8988T (cell line): ENCODE measurements around the gene SPTA1.
"Not testable (repeated sequence)": the region's sequence is repeated elsewhere in the genome, so short reads cannot be mapped to it uniquely, and the experiment has no call there.

Experiments
- DNase-seq: peaks from one replicate; pipeline ENCODE4 v3.0.0; 2011

The SPTA1 gene

DNA sequence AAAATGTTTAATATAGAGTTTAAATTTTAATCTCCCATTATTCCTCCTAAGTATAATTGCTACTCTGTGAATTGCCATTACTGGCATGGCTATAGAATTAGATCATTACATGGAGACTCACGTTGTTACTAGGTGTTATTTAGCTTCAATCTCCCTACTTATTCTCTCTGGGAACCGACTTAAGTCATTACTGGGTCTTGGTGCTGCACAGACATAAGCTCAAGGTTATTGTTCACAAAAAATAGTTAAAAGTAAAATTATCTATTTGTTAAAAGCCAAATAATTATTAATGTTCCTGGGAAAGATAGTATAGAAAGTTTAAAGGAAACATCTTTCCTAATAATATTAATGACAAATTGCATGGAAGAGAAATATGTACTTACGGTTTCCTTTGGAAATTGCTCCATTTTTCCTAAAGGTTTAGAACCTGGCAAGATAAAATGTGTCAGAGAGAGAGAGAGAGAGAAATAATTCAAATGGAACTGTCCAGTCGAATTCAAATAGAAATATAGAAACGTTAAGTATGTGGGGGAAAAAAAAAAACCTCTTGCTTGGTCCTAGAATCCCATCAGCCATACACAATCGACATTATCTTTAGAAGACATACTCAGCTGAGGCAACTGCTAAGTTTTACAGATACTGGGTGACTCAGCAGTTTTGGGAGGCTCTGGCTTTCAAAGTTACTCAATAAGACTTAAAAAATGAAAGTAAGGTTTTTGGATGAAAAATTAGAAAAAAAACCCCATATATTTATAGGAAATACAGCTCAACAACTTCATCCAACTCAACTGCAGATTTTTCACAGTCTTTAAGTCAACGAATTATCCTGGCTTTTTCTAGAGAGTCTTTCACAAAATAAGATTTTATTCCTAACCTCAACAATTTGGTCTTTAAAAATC lies at the start of gene SPTA1:
Gene SPTA1 (minus strand): TSS at position 605 of the 899 bp plus-strand sequence. CDS start 198 bp downstream, at position 407.
- DNase-seq = no peak

DNA sequence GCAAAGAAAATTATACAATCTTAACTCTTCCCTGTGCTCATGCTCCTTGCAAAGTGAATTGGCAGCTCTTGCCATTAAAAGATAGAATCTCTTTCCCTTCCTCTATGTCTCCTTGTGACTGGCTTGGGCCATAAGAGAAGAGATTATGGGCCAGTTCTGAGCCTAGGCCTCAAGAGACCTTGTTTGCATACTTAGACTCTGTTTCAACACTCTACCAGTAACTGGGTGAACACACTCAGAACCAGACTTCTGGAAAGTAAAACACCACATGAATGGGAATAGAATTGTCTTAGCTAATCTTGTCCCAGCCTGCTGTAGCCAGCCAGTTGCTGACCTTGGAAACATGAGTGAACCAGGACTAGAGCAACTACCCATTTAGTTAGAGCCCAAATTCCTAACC lies 49.3 kb upstream of the SPTA1 start:
- no peak for DNase-seq

DNA sequence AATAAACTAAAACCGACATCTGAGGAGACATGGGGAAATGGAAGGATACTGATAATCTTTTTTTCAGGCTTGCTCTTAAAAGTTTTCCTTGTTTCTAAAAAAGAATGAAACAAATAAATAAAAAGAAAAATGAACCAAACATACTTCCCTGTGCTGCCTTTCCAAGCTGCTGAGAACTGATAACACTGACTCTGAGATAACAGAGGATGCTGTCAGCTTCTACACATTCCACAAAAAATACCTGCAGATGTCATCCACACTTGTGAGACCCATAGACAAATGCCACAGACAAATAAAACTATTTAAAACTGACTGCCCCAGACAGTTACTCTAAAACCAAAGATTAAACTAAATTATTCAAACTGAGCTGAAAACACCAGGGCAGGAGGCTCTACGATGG lies 46.0 kb upstream of the SPTA1 start:
- DNase-seq = no peak

DNA sequence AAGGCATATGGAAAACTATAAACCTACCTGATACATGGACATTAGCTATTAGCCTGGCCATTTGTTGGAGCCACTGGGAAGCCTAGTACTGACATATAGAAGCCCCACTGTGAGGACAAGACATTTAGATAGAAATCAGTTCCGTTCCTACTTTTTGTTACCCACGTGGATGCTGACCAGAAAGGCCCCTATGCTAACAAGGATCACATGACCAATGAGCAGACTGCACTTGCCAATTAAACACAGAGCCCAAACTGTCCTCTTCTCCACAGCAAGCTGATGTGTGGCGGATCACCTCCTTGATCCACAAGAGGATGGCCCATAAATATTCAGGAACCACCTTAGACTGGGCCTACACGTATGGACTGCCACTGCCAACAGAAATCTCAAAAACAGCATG lies 45.2 kb upstream of the SPTA1 start:
- DNase-seq = no peak

DNA sequence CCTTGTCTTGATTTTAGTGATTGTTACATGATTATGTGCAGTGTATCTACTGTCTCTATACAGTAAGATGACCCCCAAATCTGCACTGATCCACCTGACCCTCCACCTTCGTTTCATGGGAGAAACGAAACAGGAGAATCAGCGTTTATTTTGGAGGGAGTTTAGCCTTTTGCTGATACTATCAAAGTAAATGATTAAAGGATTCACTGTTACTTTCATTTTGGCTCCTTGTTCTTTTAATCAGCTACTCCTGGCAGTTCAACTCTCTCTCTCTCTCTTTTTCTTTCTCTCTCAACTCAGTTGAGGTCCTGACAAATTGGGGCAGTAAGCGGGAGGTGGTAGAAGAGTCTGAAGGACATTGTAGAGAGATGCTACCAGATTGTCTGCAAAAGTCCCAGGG lies 43.9 kb upstream of the SPTA1 start:
- no peak for DNase-seq

DNA sequence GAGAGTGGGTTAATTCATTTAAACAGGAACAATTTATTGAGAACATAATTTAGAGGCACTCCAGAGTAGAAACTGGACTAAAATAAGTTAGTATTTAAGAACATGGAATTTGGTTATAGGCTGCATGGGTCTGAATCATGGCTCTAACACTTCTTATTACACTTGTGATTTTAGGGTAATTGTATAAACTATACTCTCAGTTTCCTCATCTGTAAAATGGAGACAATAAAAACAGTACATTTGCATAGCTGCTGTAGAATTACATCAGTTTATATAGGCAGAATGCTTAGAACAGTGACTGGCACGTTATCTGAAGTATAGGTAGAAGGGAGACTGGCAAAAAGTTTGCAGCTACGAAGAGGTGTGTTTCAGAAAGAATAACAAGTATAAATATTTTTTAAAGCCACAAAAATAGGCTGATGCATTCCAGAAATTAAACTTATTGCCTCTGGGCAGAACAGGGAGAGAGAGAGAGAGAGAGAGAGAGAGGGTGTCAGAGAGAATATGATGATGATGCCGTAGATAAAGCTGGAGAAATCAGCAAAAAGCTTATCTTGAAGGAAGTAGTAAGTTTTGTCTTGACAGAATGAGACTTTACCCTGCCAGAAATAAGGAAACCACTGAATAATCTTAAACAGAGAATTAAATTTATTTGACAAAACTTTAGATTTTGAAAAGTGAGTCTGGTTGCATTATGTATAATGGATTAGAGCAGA lies 42.2 kb upstream of the SPTA1 start:
- no peak for DNase-seq

DNA sequence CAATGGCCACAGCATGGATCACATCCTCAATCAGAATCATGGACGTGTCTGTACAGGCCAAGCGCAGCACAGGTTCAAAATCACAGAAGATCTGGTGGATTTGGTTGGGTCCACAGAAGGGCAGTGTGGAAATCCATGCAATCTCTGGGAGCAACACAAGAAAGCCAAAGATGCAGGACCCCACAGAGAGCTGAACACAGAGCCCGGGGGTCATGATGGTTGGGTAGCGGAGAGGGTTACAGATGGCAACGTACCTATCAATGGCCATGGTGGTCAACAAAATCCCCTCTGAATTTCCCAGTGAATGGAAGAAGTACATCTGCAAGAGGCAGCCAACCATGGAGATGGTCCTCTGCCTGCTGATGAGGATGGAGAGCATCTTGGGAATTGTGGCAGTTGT lies 37.9 kb upstream of the SPTA1 start:
- no peak for DNase-seq

DNA sequence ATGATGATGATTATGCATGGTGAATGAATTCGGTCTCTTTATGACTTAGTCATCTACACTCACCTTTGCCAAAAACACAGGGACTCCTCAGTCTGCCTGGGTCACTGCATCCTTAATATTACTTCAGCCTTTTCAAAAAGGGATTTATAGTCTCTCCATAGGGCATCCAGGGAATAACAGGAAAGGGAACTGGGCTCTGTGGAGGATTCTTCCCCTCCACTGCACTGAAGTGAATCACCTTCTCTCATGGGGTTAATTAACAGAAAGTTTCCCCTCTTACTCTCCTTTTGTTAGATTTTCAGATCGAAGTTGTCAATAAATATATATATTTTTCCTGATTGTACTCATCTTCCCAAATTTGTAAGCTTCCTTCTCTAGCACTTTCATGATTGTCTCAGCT lies 34.1 kb upstream of the SPTA1 start, which contains the start of gene OR6K3:
Gene OR6K3 (minus strand): TSS at position 101 of the 400 bp plus-strand sequence. CDS start 2,605 bp downstream, outside the sequence.
- no peak for DNase-seq

DNA sequence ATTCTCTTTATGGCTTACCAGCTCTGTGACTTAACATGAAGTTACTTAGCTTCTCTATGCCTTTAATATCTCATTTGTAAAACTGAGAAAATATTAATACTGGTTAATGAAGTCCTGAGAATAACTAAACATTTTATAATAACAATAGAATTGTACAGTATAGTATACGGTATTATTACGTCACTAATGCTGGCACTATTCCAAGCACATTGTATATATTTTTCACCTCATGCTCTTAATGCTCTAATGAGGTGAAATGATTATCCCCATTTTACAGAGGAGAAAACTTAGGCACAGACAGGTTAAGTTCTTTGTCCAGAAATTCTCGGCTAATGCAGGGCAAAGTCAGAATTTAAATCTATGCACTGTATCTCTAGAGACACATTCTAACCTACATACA lies 33.1 kb upstream of the SPTA1 start:
- no peak for DNase-seq

DNA sequence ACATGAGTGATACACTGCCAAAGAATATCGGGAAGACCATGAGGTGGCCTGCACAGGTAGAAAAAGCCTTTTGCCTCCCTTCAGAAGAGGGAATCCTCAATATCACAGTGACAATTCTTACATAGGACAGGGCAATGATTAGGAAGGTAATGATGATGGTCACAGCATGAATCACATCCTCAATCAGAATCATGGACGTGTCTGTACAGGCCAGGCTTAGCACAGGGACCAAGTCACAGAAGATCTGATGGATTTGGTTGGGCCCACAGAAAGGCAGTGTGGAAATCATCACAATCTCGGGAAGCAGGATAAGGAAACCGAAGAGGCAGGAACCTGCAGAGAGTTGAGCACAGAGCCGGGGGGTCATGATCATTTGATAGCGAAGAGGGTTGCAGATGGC lies 30.8 kb upstream of the SPTA1 start:
- DNase-seq = no peak

DNA sequence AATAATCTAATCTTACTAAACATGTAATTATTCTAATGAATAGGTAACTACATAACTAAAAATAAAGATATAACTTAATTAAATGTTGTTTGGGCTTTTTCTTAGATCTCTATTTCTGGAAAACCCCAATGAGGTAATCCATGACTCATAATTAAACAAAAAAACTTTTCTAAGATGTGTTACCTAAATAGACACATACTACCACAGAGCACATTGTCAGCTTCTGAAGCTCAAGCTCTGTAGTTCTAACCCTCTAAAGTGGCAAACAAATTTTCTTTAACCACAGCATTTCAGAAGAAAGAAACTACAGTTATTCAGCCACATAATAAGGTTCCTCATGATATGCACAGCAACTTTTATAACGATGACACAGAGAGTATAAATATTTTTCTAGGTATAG lies 29.8 kb upstream of the SPTA1 start:
- DNase-seq = no peak

DNA sequence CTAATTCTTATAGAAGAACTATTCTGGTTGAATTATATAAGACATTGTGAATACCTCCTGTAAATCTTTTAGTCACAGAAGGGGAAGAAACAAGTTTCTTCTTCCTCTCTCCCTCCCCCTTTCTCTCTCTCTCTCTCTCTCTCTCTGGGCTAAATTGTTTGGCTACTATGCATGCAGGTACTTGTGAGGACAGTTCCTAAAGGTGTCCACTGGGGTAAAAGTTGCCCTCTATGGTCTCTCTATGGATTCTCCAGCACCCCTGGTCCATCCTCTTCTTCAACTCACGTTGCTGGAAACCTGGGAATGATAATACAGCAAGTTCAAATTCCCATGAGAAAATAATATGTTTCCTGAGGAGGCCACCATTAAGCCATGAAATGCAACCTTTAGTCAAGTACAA lies 28.2 kb upstream of the SPTA1 start:
- no peak for DNase-seq

DNA sequence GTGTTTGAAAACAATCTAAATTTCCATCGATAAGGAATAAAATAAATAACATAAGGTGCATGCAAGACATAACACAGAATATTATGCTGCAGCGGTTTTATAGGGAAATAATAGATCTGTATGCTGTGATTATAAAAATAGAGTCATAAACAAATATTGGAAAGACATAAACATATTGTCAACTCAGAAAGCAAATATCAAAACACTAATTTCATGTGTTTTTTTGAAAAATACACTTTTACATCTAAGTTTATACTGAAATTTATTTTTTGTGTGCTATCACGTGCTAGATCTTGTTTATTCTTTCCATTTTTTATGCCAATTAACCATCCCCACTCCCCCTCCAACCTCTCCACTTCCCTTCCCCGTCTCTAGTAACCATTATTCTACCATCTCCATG lies 24.6 kb upstream of the SPTA1 start:
- no peak for DNase-seq

DNA sequence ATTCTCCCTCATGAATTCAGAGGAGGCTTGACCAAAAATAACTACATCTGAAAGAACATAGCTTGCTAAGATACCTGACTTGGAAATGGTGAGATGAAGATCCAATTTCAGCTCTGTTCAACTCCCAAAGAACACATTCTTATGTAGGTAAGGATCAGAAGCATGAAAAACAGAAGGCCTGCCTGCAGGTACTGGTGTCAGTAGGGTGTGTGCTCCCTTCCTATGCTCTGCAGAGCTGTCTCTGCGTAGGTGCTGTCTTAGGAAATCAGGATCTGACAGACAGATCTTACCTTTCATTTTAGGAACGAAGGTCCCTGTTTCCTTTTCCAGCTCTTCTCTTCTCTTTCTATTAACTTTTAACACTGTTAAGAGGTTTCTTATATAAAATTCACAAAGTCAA lies 19.6 kb upstream of the SPTA1 start:
- no peak for DNase-seq

DNA sequence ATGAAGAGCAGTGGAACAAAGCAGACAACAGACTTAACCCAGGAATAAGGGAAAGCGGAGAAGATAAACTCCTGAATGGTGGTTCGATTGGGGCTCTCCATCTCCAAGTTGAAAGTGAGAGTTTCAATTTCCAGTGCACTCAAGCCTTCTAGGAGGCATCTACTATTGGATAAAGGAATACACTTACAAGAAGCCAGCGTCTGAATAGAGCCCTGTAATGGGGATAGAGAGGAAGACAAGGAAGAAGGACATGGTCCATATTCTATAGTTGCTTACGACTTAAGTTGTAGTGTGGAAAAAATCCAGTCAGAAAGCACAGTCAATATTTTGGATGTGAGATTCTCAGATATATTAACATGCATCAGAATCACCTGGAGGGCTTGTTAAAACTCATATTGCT lies 14.0 kb upstream of the SPTA1 start, which contains the start of gene OR6K2:
Gene OR6K2 (minus strand): TSS at position 101 of the 400 bp plus-strand sequence. CDS start 0 bp downstream, at position 101.
- no peak for DNase-seq

DNA sequence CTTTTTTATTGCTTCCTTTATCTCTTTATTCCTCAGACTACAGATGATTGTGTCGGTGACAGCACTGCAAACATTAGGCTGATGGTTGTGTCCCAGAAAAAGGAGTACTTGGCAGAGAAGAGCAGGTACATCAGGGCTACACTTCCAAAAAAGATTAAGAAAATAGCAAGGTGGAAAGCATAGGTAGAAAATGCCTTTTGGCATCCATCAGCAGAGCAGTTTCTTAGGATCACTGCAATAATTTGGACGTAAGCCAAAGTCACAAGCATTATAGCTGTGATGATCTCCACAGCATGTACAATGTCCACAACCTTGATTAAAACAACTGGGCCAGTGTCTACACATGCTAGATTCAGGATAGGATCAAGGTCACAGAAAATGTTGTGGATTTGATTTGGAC lies 8.1 kb upstream of the SPTA1 start:
- DNase-seq = no peak

DNA sequence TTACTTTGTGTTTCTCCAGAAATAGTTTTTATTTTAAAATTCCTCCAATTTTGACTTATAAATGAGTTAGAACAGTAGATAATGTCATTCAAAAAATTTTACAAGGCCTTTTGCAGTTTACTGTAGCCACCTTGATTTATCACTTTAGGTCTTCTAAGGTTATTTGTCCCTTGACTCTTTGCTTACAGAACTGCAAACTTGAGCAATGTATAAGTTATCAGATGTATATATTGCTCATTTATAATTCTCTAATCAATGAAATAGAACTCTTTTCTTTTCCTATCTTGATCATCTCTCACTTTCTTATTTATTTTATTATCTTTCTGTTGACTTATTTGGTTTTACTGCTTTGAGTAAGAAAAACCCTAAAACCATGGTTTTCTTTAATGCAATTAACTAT lies 5.8 kb upstream of the SPTA1 start:
- DNase-seq = no peak

DNA sequence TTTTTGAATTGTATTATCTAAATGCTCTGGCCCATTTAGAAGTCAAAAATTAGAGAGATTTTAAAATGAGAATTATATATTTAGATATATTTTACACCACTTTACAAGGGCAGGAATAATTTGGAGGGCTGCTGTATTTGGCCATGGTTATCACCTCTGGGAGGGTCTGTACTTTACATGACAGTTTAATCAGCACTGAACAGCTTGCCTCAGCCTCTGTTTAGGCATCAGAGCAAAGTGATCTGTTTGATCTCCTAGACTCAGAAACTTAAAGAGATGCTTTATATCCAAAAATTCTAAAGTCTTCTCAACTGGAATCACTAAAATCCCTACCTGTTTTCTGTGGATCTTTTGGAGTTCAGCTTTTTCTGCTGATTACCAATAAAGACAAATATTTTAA lies 5.4 kb upstream of the SPTA1 start:
- no peak for DNase-seq

DNA sequence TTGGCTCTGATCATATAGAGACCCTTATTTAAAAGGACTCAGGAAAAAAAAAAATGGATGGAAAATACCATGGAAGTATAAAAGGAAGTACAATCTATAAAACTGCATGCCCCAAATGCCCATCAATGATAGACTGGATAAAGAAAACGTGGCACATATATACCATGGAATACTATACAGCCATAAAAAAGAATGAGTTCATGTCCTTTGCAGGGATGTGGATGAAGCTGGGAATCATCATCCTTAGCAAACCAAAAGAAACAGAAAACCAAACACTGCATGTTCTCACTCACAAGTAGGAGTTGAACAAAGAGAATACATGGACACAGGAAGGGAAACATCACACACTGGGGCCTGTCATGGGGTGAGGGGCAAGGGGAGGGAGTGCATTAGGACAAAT lies 4.6 kb upstream of the SPTA1 start:
- not testable (repeated sequence) for DNase-seq

DNA sequence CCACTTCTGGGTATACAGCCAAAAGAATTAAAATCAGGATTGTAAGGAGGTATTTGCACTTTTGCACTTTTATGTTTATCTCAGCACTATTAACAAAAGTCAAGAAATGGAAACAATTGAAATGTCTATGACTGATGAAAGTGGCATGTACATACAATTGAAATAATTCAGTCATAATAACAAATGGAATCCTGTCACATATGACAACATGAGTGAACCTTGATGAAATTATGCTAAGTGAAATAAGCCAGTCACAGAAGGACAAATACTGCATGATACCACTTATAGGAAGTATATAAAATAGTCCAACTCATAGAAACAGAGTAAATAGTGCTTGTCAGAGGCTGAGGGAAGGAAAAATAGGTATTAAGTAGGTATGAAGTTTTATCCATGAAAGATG lies 3.4 kb upstream of the SPTA1 start:
- no peak for DNase-seq

DNA sequence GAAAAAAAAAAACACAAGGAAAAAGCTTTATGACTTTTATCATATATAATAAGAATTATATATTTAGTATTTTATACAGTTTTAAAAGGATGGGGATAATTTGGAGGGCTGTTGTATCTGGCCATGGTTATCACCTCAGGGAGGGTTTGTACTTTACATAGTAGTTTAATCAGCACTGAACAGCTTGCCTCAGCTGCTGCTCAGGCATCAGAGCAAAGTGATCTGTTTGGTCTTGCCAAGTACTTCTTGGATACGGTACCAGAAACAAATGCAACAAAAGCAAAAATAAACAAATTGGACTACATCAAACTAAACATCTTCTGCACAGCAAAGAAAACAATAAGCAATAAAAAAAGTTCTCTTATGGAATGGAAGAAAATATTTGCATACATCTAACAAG lies 2.6 kb upstream of the SPTA1 start:
- DNase-seq = no peak

DNA sequence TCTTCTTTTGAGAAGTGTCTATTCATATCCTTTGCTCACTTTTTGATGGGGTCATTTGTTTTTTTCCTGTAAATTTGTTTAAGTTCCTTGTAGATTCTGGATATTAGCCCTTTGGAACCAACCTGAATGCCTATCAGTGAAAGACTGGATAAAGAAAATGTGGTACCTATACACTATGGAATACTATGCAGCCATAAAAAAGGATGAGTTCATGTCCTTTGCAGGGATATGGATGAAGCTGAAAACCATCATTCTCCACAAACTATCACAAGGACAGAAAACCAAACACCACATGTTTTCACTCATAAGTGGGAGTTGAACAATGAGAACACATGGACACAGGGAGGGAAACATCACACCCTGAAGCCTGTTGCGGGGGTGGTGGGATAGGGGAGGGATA lies 1.8 kb upstream of the SPTA1 start:
- DNase-seq = not testable (repeated sequence)

DNA sequence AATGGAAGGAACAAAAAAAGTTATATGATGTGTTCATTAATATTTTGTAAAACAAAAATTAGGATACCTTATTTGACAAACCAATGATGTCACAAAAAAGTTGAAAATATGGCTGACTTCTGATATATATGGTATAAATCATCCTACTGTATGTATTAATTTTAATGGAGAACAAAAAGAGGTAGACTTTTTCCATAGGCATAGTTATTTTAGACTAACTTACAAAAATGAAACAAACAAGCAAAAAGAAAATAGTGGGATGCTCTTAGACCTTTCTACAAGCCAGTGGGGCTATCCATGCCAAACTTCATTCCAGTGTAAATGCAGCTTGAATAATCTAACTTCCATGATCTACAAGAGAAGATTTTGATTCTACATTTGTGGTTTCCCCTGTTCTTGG lies 522 bp upstream of the SPTA1 start:
- DNase-seq = no peak

DNA sequence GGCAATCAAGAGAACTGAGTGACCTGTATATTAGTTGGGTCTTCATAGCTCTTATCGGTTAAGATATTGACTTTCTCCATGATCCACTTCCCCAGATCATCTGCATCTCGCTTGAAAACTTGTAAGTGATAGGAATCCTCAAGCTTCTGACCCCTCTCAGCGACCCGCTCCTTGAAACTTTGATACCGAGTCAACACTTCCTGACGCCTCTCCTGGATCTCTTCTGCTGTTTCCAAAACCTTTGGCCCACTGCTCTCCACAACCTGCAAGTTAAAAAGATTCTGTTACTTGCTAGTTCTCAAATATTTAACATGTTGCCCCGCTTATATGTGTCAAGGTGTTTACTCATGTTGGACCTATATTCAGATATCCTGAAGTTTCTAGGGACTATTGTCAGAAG lies 1.4 kb downstream of the SPTA1 start:
- no peak for DNase-seq
